Measurements from ENCODE around the gene MARCHF2.

Gene MARCHF2

DNA sequence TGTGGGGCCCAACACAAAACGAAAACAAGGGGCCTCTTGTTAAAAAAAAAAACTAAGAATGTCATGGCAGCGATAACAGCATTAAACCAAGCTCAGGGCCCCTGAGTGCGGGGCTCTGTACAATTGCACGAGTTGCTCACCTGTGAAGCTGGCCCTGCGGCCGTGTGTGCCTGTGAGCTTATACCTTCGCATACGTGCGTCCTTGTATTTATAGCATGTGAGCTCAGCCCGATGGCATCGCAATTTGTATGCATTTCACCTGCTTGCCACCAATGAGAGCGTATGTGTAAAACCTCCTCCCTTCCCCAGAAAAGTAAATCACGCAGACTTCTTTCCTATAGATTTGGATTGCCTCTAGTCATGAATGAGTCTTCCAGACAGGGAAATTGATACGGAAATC is 48.8 kb downstream of the MARCHF2 start:
- H3K36me3 ChIP-seq (ENCODE audit: control insufficient read depth in 2 of 2, insufficient read depth in 1 of 2, low read length in 2 of 2): peaks cover 44 to 81% of the 10 kb centered on the region in 2 experiments
- TF ChIP-seq ZNF324 (tag by site-specific recombination; IDR thresholded peaks at IDR 0.05): no peak
- ChIA-PET POLR2A (interaction anchor here (1.4 to 1.8 kb wide), 2 partner anchors 9 to 52 kb away, joined by 3 to 8 read pairs; partner anchors contain the start of gene ZNF414), CTCF (interaction anchor here (0.6 to 1.3 kb wide), 2 partner anchors 44 to 109 kb away, joined by 3 to 5 read pairs; no protein-coding TSS in a partner anchor)
- peaks cover 39% of the 10 kb centered on the region for H3K4me1 ChIP-seq (ENCODE audit: control insufficient read depth, insufficient read depth, low read length)
- H3K27ac ChIP-seq (ENCODE audit: extremely low read depth, low read depth, low read length): no peak overlapping the region
- no peaks in the 10 kb centered on the region for H3K9me3 ChIP-seq (ENCODE audit: control insufficient read depth, insufficient read depth, low read depth, low read length)
- H3K4me3 ChIP-seq (ENCODE audit: low read depth, low read length): no peak overlapping the region

GRCh38 chr19:8462571-8462970 is 49.5 kb downstream of the MARCHF2 start:
- Histone ChIP-seq H3K27ac (ENCODE audit: extremely low read depth, low read depth, low read length) (no peak overlapping the region), H3K36me3 (ENCODE audit: control insufficient read depth in 2 of 2, insufficient read depth in 1 of 2, low read length in 2 of 2) (peaks cover 51 to 81% of the 10 kb centered on the region in 2 experiments), H3K4me1 (ENCODE audit: control insufficient read depth, insufficient read depth, low read length) (peaks cover 33% of the 10 kb centered on the region), H3K9me3 (ENCODE audit: control insufficient read depth, insufficient read depth, low read depth, low read length) (no peaks in the 10 kb centered on the region), H3K4me3 (ENCODE audit: low read depth, low read length) (no peak overlapping the region)
- POLR2A ChIA-PET: interaction anchor here (1.4 to 1.8 kb wide), 2 partner anchors 10 to 52 kb away, joined by 3 to 8 read pairs; partner anchors contain the start of gene ZNF414
- no peak for TF ChIP-seq PRDM4 (tag by site-specific recombination; IDR thresholded peaks at IDR 0.05)
- no peak for TF ChIP-seq ZNF768 (tag by site-specific recombination; IDR thresholded peaks at IDR 0.05)
- TF ChIP-seq ZXDB (tag by site-specific recombination; IDR thresholded peaks at IDR 0.05): no peak
- CTCF ChIA-PET: interaction anchor here (1.2 to 1.3 kb wide), 2 partner anchors 109 to 115 kb away, joined by 3 to 5 read pairs; no protein-coding TSS in a partner anchor

- no peak for TF ChIP-seq ZNF560 (tag by site-specific recombination; IDR thresholded peaks at IDR 0.05; ENCODE audit: borderline replicate concordance)
- TF ChIP-seq HOXA7 (CRISPR knock-in tag; IDR thresholded peaks at IDR 0.05; ENCODE audit: borderline replicate concordance): no peak
- TF ChIP-seq TCF7L2 (IDR thresholded peaks at IDR 0.05; ENCODE audit: borderline replicate concordance, low read depth, low read length): no peak
- no peak for TF ChIP-seq ZNF544 (tag by site-specific recombination; IDR thresholded peaks at IDR 0.05)
- TF ChIP-seq ZNF214 (tag by site-specific recombination; IDR thresholded peaks at IDR 0.05; ENCODE audit: borderline replicate concordance): no peak
- TF ChIP-seq ZNF391 (tag by site-specific recombination; IDR thresholded peaks at IDR 0.05; ENCODE audit: borderline replicate concordance, low read depth): no peak
- TF ChIP-seq REPIN1 (tag by site-specific recombination; IDR thresholded peaks at IDR 0.05; ENCODE audit: low read depth): no peak
- no peak for TF ChIP-seq ZIC2 (tag by site-specific recombination; IDR thresholded peaks at IDR 0.05)
- no peak for TF ChIP-seq ZNF791 (tag by site-specific recombination; IDR thresholded peaks at IDR 0.05)
- H3K36me3 ChIP-seq (ENCODE audit: control insufficient read depth in 2 of 2, insufficient read depth in 1 of 2, low read length in 2 of 2): peaks cover 56 to 86% of the 10 kb centered on the region in 2 experiments
- ChIA-PET POLR2A (interaction anchor here (1.4 kb wide), 1 partner anchor 51 kb away, joined by 3 read pairs; the partner anchor contains the start of gene ZNF414), CTCF (interaction anchor here (0.7 to 1.2 kb wide), 3 partner anchors 10 to 116 kb away, joined by 3 read pairs; no protein-coding TSS in a partner anchor)
- no peak overlapping the region for H3K4me3 ChIP-seq (ENCODE audit: low read depth, low read length)
- H3K27ac ChIP-seq (ENCODE audit: extremely low read depth, low read depth, low read length): no peak overlapping the region
- H3K4me1 ChIP-seq (ENCODE audit: control insufficient read depth, insufficient read depth, low read length): peaks cover 25% of the 10 kb centered on the region
- H3K9me3 ChIP-seq (ENCODE audit: control insufficient read depth, insufficient read depth, low read depth, low read length): no peaks in the 10 kb centered on the region
These were observed 50.3 kb downstream of the MARCHF2 start for GRCh38 chr19:8463365-8463764.

DNA sequence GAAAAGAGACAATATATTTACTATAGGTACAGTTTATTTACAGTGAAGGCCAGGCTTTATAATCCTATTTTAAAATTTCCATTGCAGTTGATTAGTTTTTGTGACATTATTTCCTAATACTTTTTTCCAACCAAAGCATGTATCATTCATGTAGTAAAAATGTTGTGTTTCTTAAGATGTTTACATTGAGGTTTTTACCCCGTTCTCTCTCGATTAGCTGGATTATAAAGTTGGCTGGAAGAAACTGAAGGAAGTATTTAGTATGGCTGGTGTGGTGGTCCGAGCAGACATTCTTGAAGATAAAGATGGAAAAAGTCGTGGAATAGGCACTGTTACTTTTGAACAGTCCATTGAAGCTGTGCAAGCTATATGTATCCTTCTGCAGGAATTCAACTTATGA is 52.9 kb downstream of the MARCHF2 start:
- Histone ChIP-seq H3K27ac (ENCODE audit: extremely low read depth, low read depth, low read length) (no peak overlapping the region), H3K4me1 (ENCODE audit: control insufficient read depth, insufficient read depth, low read length) (peaks cover under 1% of the 10 kb centered on the region), H3K9me3 (ENCODE audit: control insufficient read depth, insufficient read depth, low read depth, low read length) (no peaks in the 10 kb centered on the region), H3K36me3 (ENCODE audit: control insufficient read depth in 2 of 2, insufficient read depth in 1 of 2, low read length in 2 of 2) (peaks cover 74 to 93% of the 10 kb centered on the region in 2 experiments), H3K4me3 (ENCODE audit: low read depth, low read length) (no peak overlapping the region)
- POLR2A ChIA-PET: no interaction called here
- CTCF ChIA-PET: interaction anchor here (0.6 kb wide), 2 partner anchors 21 to 125 kb away, joined by 3 read pairs; no protein-coding TSS in a partner anchor
- TF ChIP-seq ZNF776 (tag by site-specific recombination; IDR thresholded peaks at IDR 0.05; ENCODE audit: borderline replicate concordance): no peak
